GM18526 (cell line): Measurements from ENCODE around the gene AKT3.

Experiments used
- POLR2A ChIP-seq: IDR thresholded peaks from 3 replicates; pipeline ENCODE4 v1.6.1; 2011; ENCODE audit not compliant: insufficient read length; ENCODE audit errors: extremely low read depth

AKT3 gene

GRCh38 chr1:243546457-243546856 is 303.6 kb downstream of the AKT3 start:
- TF ChIP-seq POLR2A, result no peak

- TF ChIP-seq POLR2A, result no peak
These were observed 306.5 kb downstream of the AKT3 start for GRCh38 chr1:243543501-243543900.

- TF ChIP-seq POLR2A, result no peak
These were observed 307.2 kb downstream of the AKT3 start for GRCh38 chr1:243542739-243543415.

- TF ChIP-seq POLR2A, result no peak
These were observed 310.4 kb downstream of the AKT3 start for GRCh38 chr1:243539636-243540035.

GRCh38 chr1:243535014-243535413 is 315.0 kb downstream of the AKT3 start:
- TF ChIP-seq POLR2A, result no peak

GRCh38 chr1:243529512-243529911 is 320.5 kb downstream of the AKT3 start:
- TF ChIP-seq POLR2A, result no peak

GRCh38 chr1:243528459-243529121 is 321.5 kb downstream of the AKT3 start:
- TF ChIP-seq POLR2A, result no peak

- no peak for TF ChIP-seq POLR2A
These were observed 323.9 kb downstream of the AKT3 start for GRCh38 chr1:243526180-243526579.

- TF ChIP-seq POLR2A, result no peak
These were observed 325.0 kb downstream of the AKT3 start for GRCh38 chr1:243525085-243525487.

GRCh38 chr1:243523766-243524165 is 326.3 kb downstream of the AKT3 start:
- no peak for TF ChIP-seq POLR2A

GRCh38 chr1:243520831-243521230 is 329.2 kb downstream of the AKT3 start:
- TF ChIP-seq POLR2A, result no peak

- TF ChIP-seq POLR2A, result no peak
These were observed 335.1 kb downstream of the AKT3 start for GRCh38 chr1:243514927-243515326.

GRCh38 chr1:243513726-243514491 is 336.1 kb downstream of the AKT3 start:
- no peak for TF ChIP-seq POLR2A

- TF ChIP-seq POLR2A, result no peak
These were observed 339.1 kb downstream of the AKT3 start for GRCh38 chr1:243510928-243511327.

GRCh38 chr1:243508943-243509342 is 341.1 kb downstream of the AKT3 start:
- TF ChIP-seq POLR2A, result no peak

GRCh38 chr1:243508303-243508713 is 341.7 kb downstream of the AKT3 start:
- TF ChIP-seq POLR2A, result no peak
